ENCODE measurements around the gene KANK4.

The KANK4 gene

DNA sequence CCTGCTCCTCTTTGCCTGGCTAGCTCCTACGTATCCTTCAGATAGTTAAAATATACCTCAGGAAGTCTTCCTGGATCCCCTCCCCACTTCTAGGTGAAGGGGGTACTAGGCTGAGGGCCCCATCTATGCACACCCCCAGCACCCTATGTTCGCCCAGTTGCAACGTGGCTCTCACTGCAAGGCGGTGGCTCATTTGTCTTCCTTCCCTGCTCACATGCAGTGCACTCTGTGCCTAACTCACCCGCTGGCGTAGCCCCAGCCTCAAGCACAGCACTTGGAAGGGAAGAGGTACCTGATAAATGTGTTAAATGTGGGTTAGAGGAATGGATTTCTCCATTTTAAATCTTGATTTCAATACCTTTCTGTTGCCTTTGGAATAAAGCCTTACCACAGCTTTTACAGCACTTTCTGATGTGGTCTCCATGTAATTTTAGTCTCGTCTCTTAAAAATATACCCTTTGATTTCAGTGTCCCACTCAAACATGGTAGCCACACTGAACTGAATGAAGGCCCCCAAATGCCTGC lies 85.2 kb downstream of the KANK4 start:
- TF ChIP-seq, protein P1, sequence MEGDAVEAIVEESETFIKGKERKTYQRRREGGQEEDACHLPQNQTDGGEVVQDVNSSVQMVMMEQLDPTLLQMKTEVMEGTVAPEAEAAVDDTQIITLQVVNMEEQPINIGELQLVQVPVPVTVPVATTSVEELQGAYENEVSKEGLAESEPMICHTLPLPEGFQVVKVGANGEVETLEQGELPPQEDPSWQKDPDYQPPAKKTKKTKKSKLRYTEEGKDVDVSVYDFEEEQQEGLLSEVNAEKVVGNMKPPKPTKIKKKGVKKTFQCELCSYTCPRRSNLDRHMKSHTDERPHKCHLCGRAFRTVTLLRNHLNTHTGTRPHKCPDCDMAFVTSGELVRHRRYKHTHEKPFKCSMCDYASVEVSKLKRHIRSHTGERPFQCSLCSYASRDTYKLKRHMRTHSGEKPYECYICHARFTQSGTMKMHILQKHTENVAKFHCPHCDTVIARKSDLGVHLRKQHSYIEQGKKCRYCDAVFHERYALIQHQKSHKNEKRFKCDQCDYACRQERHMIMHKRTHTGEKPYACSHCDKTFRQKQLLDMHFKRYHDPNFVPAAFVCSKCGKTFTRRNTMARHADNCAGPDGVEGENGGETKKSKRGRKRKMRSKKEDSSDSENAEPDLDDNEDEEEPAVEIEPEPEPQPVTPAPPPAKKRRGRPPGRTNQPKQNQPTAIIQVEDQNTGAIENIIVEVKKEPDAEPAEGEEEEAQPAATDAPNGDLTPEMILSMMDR (IDR thresholded peaks at IDR 0.05; ENCODE audit: insufficient read depth, low read depth, low read length, missing control alignments), result no peak
- no peak for DNase-seq (ENCODE audit: low read depth)
- no peak overlapping the region for H3K4me3 ChIP-seq (ENCODE audit: low read length)

DNA sequence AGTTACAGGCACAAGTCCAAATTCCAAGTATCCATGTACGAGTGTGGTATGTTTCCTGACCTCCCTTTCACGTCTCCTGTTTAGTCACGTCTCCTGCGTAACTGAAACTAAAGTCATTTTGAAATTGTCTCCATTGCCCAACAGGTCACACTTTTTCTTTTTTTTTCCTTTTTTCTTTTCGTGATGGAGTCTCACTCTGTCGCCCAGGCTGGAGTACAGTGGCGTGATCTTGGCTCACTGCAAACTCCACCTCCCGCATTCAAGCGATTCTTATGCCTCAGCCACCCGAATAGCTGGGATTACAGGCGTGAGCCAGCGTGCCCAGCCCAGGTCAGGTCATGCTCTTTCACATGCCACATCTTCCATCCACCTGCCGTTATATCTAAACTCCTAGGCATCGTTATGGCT lies 86.4 kb downstream of the KANK4 start:
- TF ChIP-seq, protein P1 (IDR thresholded peaks at IDR 0.05; ENCODE audit: insufficient read depth, low read depth, low read length, missing control alignments), result no peak
- peak; percentile 82 for DNase-seq (ENCODE audit: low read depth)
- H3K4me3 ChIP-seq (ENCODE audit: low read length), result no peak overlapping the region

GRCh38 chr1:62230718-62231117 lies 88.5 kb downstream of the KANK4 start:
- H3K4me3 ChIP-seq (ENCODE audit: low read length), result no peak overlapping the region
- TF ChIP-seq, protein P1 (IDR thresholded peaks at IDR 0.05; ENCODE audit: insufficient read depth, low read depth, low read length, missing control alignments), result no peak
- DNase-seq (ENCODE audit: low read depth), result peak; percentile 100

- TF ChIP-seq, protein P1 (IDR thresholded peaks at IDR 0.05; ENCODE audit: insufficient read depth, low read depth, low read length, missing control alignments), result no peak
- DNase-seq (ENCODE audit: low read depth), result no peak
These were observed 89.3 kb downstream of the KANK4 start for GRCh38 chr1:62229932-62230331.

DNA sequence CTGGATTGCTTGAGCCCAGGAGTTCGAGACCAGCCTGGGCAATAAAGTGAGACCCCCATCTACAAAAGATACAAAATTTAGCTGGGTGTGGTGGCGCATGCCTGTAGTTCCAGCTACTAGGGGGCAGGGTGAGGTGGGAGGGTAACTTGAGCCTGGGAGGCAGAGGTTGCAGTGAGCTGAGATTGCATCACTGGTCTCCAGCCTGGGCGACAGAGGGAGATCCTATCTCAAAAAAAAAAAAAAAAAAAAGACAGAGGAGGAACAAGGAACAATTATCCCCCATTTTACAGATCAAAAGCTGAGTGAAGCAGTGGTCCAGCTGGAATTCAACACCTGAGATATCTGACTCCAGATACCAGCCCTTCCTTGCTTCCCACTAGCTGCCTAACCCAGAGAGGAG lies 89.8 kb downstream of the KANK4 start:
- DNase-seq (ENCODE audit: low read depth), result peak; percentile 33
- no peak overlapping the region for H3K4me3 ChIP-seq (ENCODE audit: low read length)
- TF ChIP-seq, protein P1 (IDR thresholded peaks at IDR 0.05; ENCODE audit: insufficient read depth, low read depth, low read length, missing control alignments), result no peak

More at GRCh38 chr1:62229932-62230331, 89.3 kb downstream of the KANK4 start:
- H3K4me3 ChIP-seq (ENCODE audit: low read length), result no peak overlapping the region

DNA sequence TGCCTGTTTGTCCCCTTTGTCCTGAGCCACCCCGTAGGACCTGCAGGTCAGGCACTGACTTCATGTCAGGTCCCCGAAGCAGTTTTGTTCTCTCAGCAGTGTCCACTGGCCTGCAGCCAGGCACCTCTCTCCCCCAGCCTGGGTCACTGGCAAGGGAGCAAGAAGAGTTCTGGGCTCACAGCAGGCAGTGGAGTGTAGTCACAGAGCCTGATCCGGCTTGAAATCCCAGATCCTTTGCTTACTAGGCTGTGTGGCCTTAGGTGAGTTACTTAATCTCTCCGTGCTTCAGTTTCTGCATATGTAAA lies 90.4 kb downstream of the KANK4 start:
- H3K4me3 ChIP-seq (ENCODE audit: low read length), result no peak overlapping the region
- TF ChIP-seq, protein P1 (IDR thresholded peaks at IDR 0.05; ENCODE audit: insufficient read depth, low read depth, low read length, missing control alignments), result peak; percentile 0
- no peak for DNase-seq (ENCODE audit: low read depth)

GRCh38 chr1:62228136-62228882 lies 90.9 kb downstream of the KANK4 start:
- TF ChIP-seq, protein P1 (IDR thresholded peaks at IDR 0.05; ENCODE audit: insufficient read depth, low read depth, low read length, missing control alignments), result peak; percentile 1
- DNase-seq (ENCODE audit: low read depth), result no peak
- no peak overlapping the region for H3K4me3 ChIP-seq (ENCODE audit: low read length)
